Thoracic aorta (tissue), 2 donors: ENCODE measurements around the gene TRMT44. TPM values are rescaled to one million over a fixed set of nuclear protein-coding genes. Genes with fewer than 3 reads are reported as not detected.

ENCODE experiments used
- ATAC-seq: fragments of 150-250 bp; one replicate; pipeline ENCODE4 v1.8.0; 2017; ENCODE audit warnings: low read depth; ENCODE audit not compliant: insufficient number of reproducible peaks, low FRiP score
- DNase-seq: peaks from one replicate; pipeline ENCODE4 v3.0.0-alpha.2; 2020; ENCODE audit warnings: low spot score
- H3K27ac ChIP-seq, 2 donors: fragments of 200-600 bp; sonication (generic); 1 replicate in 1 of 2; 2 replicates in 1 of 2; pipeline ENCODE4 v1.5.1; 2016; ENCODE audit warnings: mild to moderate bottlenecking in 2 of 2, moderate library complexity in 2 of 2
- H3K27me3 ChIP-seq: fragments of 200-600 bp; sonication (generic); replicated peaks from 2 replicates; pipeline ENCODE4 v1.6.0; 2016; ENCODE audit warnings: mild to moderate bottlenecking; ENCODE audit not compliant: insufficient read depth
- H3K36me3 ChIP-seq: fragments of 200-600 bp; sonication (generic); one replicate; pipeline ENCODE4 v1.5.1; 2016
- H3K4me1 ChIP-seq, 2 donors: fragments of 200-600 bp; sonication (generic); 1 replicate in 1 of 2; 2 replicates in 1 of 2; pipeline versions ENCODE4 v1.5.1 to v1.6.0; 2016; ENCODE audit warnings: low read depth in 2 of 2, mild to moderate bottlenecking in 1 of 2; ENCODE audit not compliant: control insufficient read depth in 1 of 2
- H3K4me3 ChIP-seq: fragments of 200-600 bp; sonication (generic); 2 replicates; pipeline ENCODE4 v1.5.1; 2016; ENCODE audit warnings: mild to moderate bottlenecking
- H3K9me3 ChIP-seq: fragments of 200-600 bp; sonication (generic); 2 replicates; pipeline ENCODE4 v1.5.1; 2016
- CTCF ChIP-seq: fragments of 200-600 bp; sonication (generic); IDR thresholded peaks from one replicate; pipeline ENCODE4 v1.5.1; 2019; ENCODE audit warnings: antibody characterized with exemption
- total RNA-seq, 2 donors: library from RNA; depleted of rRNA; stranded (reverse); fragments of >200 nt; gene quantifications; one replicate each; pipeline versions ENCODE4 v1.1.0 to v1.2.3, GENCODE V29; 2016

TRMT44 gene
- total RNA-seq, 2 donors from 2014 or later = 19.8 to 30.5 TPM

DNA sequence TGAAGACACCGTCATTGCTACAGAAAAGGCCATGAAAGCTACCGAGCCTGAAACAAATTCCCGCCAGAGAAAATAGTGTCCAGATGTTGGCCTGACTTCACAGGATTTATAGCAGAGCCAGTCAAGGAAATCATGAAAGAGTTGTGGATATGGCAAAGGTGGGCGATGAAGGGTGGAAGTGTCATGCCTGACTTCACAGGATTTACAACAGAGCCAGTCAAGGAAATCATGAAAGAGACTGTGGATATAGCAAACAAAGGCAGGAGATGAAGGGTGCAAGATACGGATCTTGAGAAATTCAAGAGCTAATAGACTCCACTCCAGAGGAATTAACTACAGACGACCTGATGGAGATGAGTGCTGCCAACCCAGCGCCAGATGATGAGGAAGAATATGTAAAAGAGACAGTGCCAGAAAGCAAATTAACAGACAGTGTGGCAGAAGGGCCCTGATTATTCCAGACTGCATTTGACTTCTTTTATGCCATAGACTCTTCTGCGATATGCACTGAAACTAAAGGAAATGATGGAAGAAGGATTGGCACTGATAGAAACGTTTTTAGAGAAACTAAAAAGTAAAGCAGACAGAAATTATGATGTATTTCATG is 17.2 kb downstream of the TRMT44 start:
- TF ChIP-seq CTCF = no peak
- ATAC-seq = no peak
- H3K36me3 ChIP-seq = peaks cover 55% of the 10 kb centered on the region

DNA sequence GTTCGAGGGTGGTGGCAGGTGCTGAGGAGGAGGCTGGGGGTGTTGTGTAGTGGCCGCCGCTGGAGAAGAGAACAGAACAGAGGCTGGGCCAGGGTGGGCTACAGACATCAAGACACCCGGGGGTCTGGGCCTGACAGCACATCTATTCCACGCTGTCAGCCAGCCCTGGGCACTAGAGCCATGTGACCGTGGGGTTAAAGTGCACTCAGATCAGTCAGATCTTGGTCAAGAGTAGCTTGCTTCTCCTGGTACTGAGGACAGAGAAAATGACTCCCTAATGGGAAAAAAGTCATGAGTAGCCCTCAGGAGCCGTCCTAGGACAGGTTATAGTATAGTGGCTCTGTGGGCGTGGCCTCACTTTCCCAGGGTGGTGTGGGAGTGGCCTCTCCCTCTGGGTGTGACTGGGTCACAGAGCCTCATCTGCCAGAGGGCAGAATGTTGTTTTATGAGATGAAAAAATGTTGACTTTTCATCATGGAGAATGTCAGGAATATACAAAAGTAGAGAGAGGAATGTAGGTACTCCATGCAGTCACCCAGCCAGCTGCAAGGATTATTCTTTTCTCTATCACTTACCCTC is 19.4 kb downstream of the TRMT44 start:
- no peak for TF ChIP-seq CTCF
- ATAC-seq (no peak), DNase-seq (no peak)
- H3K27ac ChIP-seq = no peak overlapping the region
- no peaks in the 10 kb centered on the region for H3K27me3 ChIP-seq
- H3K36me3 ChIP-seq = peaks cover 42% of the 10 kb centered on the region
- H3K4me3 ChIP-seq = no peak overlapping the region
- H3K9me3 ChIP-seq = no peaks in the 10 kb centered on the region
- no peaks in the 10 kb centered on the region for H3K4me1 ChIP-seq

More for the DNA sequence above, 17.2 kb downstream of the TRMT44 start:
- H3K4me1 ChIP-seq = no peaks in the 10 kb centered on the region
- H3K9me3 ChIP-seq = no peaks in the 10 kb centered on the region
- no peaks in the 10 kb centered on the region for H3K27me3 ChIP-seq
- DNase-seq = no peak
- no peak overlapping the region for H3K4me3 ChIP-seq
- no peak overlapping the region for H3K27ac ChIP-seq

DNA sequence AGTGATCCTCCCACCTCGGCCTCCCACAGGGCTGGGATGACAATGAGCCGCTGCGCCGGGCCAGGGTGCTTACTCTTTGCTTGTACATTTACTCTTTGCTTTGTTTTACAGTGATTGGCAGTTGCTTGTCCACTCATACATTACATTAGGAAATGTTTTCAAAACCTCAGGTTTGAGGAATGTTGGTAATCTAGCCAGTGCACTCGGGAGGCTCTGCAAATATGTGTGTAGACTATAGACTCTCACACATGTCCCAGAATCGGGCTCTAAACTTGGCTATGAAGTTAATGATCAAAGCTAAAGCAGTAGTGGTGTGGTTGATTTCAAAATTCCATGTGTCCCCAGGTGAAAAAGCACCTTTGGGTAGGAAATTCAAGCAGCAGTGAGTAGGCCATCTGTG is 20.5 kb downstream of the TRMT44 start:
- no peaks in the 10 kb centered on the region for H3K9me3 ChIP-seq
- no peaks in the 10 kb centered on the region for H3K27me3 ChIP-seq
- no peak overlapping the region for H3K27ac ChIP-seq
- ATAC-seq (no peak), DNase-seq (no peak)
- peaks cover 46% of the 10 kb centered on the region for H3K36me3 ChIP-seq
- TF ChIP-seq CTCF = no peak
- H3K4me1 ChIP-seq = no peaks in the 10 kb centered on the region
- no peak overlapping the region for H3K4me3 ChIP-seq

- peaks cover 48% of the 10 kb centered on the region for H3K36me3 ChIP-seq
Measured at GRCh38 chr4:8461616-8462015, 21.0 kb downstream of the TRMT44 start.

DNA sequence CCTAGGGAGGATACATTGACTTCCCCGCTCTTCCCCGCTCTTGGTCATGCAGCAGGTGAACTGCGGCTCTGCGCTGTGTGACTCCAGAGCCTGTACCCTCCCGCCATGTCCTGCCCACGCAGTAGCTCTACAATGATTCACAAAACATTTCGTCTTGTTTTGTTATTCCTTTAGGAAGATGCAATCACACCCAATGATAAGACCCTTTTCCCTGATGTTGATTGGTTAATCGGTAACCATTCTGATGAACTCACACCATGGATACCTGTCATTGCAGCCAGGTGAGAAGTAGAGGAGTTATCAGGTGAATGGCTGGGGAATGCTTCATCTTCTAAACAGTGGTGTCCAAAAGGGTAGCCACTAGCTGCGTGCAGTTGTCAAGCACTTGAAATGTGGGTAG is 23.2 kb downstream of the TRMT44 start:
- no peaks in the 10 kb centered on the region for H3K27me3 ChIP-seq
- ATAC-seq (no peak), DNase-seq (no peak)
- TF ChIP-seq CTCF = no peak
- no peak overlapping the region for H3K27ac ChIP-seq
- H3K4me1 ChIP-seq = no peaks in the 10 kb centered on the region
- H3K36me3 ChIP-seq = peaks cover 44% of the 10 kb centered on the region
- no peaks in the 10 kb centered on the region for H3K9me3 ChIP-seq
- no peak overlapping the region for H3K4me3 ChIP-seq

More at GRCh38 chr4:8461616-8462015, 21.0 kb downstream of the TRMT44 start:
- no peaks in the 10 kb centered on the region for H3K27me3 ChIP-seq
- no peaks in the 10 kb centered on the region for H3K9me3 ChIP-seq
- H3K4me3 ChIP-seq = no peak overlapping the region
- no peak for TF ChIP-seq CTCF
- no peaks in the 10 kb centered on the region for H3K4me1 ChIP-seq
- H3K27ac ChIP-seq = no peak overlapping the region
- no peak for ATAC-seq
- no peak for DNase-seq
